Liver (tissue), 9 donors: ENCODE data around the gene RUNX1. TPM values are rescaled to one million over a fixed set of nuclear protein-coding genes. Genes with fewer than 3 reads are reported as not detected.

Experiments used
- DNase-seq: peaks from one replicate; pipeline ENCODE4 v3.0.0-alpha.2; 2017; ENCODE audit warnings: low spot score
- H3K27ac ChIP-seq, 2 donors: one replicate each; pipeline ENCODE4 v1.7.0; 2013; ENCODE audit warnings: inconsistent platforms in 2 of 2, low read length in 2 of 2, control low read depth in 1 of 2, low read depth in 1 of 2, mild to moderate bottlenecking in 1 of 2
- H3K27me3 ChIP-seq, 4 donors: one replicate each; pipeline versions ENCODE4 v1.6.1 to v1.7.0; 2013; ENCODE audit warnings: low read length in 3 of 4, inconsistent platforms in 1 of 4, mild to moderate bottlenecking in 1 of 4, moderate library complexity in 1 of 4; ENCODE audit not compliant: control insufficient read depth in 4 of 4, insufficient read depth in 4 of 4
- H3K36me3 ChIP-seq, 4 donors: one replicate each; pipeline versions ENCODE4 v1.6.1 to v1.7.0; 2013; ENCODE audit warnings: low read length in 3 of 4, mild to moderate bottlenecking in 3 of 4, low read depth in 1 of 4, moderate library complexity in 1 of 4; ENCODE audit not compliant: control insufficient read depth in 4 of 4, insufficient read depth in 3 of 4
- H3K4me1 ChIP-seq, 4 donors: one replicate each; pipeline versions ENCODE4 v1.6.1 to v1.7.0; 2013; ENCODE audit warnings: low read length in 3 of 4, mild to moderate bottlenecking in 3 of 4, moderate library complexity in 1 of 4; ENCODE audit not compliant: control insufficient read depth in 4 of 4, insufficient read depth in 4 of 4
- H3K4me3 ChIP-seq, 3 donors: one replicate each; pipeline versions ENCODE4 v1.6.1 to v1.7.0; 2013; ENCODE audit warnings: low read length in 3 of 3, control low read depth in 1 of 3, low read depth in 1 of 3, mild to moderate bottlenecking in 1 of 3
- H3K9ac ChIP-seq, 2 donors: one replicate each; pipeline ENCODE4 v1.7.0; 2013; ENCODE audit warnings: low read length in 2 of 2, mild to moderate bottlenecking in 2 of 2, moderate library complexity in 2 of 2, control low read depth in 1 of 2, low read depth in 1 of 2
- H3K9me3 ChIP-seq, 4 donors: one replicate each; pipeline versions ENCODE4 v1.6.1 to v1.7.0; 2013; ENCODE audit warnings: low read length in 3 of 4; ENCODE audit not compliant: control insufficient read depth in 4 of 4
- CTCF ChIP-seq: fragments of 150-350 bp; IDR thresholded peaks from 2 replicates; pipeline ENCODE4 v1.5.1; 2017; ENCODE audit warnings: improper control_type of control experiment, low read depth, low read length; ENCODE audit not compliant: missing input control
- FOXA1 ChIP-seq: IDR thresholded peaks from 2 replicates; pipeline ENCODE4 v1.6.1; 2016; ENCODE audit warnings: antibody characterized with exemption
- FOXA2 ChIP-seq: IDR thresholded peaks from 2 replicates; pipeline ENCODE4 v1.6.1; 2016; ENCODE audit warnings: antibody characterized with exemption
- HNF4A ChIP-seq, 2 donors: conservative IDR thresholded peaks; 2 replicates each; pipeline ENCODE4 v1.6.1; 2016; ENCODE audit warnings: antibody characterized with exemption in 2 of 2, mild to moderate bottlenecking in 2 of 2
- HNF4G ChIP-seq: IDR thresholded peaks from 2 replicates; pipeline ENCODE4 v1.6.1; 2016; ENCODE audit warnings: antibody characterized with exemption
- JUND ChIP-seq, 2 donors: IDR thresholded peaks; 2 replicates each; pipeline ENCODE4 v1.6.1; 2016; ENCODE audit warnings: antibody characterized with exemption in 2 of 2
- RAD21 ChIP-seq, 2 donors: IDR thresholded peaks; 2 replicates each; pipeline ENCODE4 v1.6.1; 2016; ENCODE audit warnings: antibody characterized with exemption in 2 of 2, mild to moderate bottlenecking in 2 of 2
- REST ChIP-seq: IDR thresholded peaks from 2 replicates; pipeline ENCODE4 v1.6.1; 2016; ENCODE audit warnings: antibody characterized with exemption, mild to moderate bottlenecking
- RXRA ChIP-seq, 2 donors: IDR thresholded peaks; 2 replicates each; pipeline ENCODE4 v1.6.1; 2017 to 2018; ENCODE audit warnings: antibody characterized with exemption in 2 of 2, mild to moderate bottlenecking in 1 of 2
- SP1 ChIP-seq: IDR thresholded peaks from 2 replicates; pipeline ENCODE4 v1.6.1; 2018; ENCODE audit warnings: antibody characterized with exemption, mild to moderate bottlenecking
- YY1 ChIP-seq: IDR thresholded peaks from 2 replicates; pipeline ENCODE4 v1.6.1; 2016; ENCODE audit warnings: antibody characterized with exemption, mild to moderate bottlenecking
- ZBTB33 ChIP-seq: IDR thresholded peaks from 2 replicates; pipeline ENCODE4 v1.6.1; 2016; ENCODE audit warnings: antibody characterized with exemption
- WGBS: extraction: QIAGEN DNeasy Blood & Tissue Kit; methylation state at CpG from one replicate; pipeline ENCODE4 v1.1.7; 2013; 5-methylcytosine and 5-hydroxymethylcytosine counted together
- polyA plus RNA-seq, 2 donors: library from polyadenylated mRNA; stranded (reverse) in 1 of 2; unstranded in 1 of 2; fragments of 200-250 nt in 1 of 2; fragments of >200 nt in 1 of 2; fragmentation: Nextera tagmentation in 1 of 2; extraction: Ambion mirVana in 1 of 2; gene quantifications; one replicate each; pipeline versions ENCODE4 v1.2.1 to v1.2.3, GENCODE V29; 2013 to 2015
- total RNA-seq, 2 donors: library from RNA; depleted of rRNA; stranded (reverse); fragments of >200 nt; gene quantifications; one replicate each; pipeline ENCODE4 v1.2.3, GENCODE V29; 2014
- TF ChIP-seq, protein P1 (sequence below): IDR thresholded peaks from 2 replicates; pipeline ENCODE4 v1.6.1; 2016; ENCODE audit warnings: antibody characterized with exemption
- TF ChIP-seq, protein P2 (sequence below): IDR thresholded peaks from 2 replicates; pipeline ENCODE4 v1.6.1; 2016; ENCODE audit warnings: antibody characterized with exemption
- donor health status: healthy.
- donor health status: healthy.
- donor health status: healthy.
- donor health status: healthy.
- donor health status: healthy.

The RUNX1 gene
- total and polyA plus RNA-seq, 4 donors, result 0.98 to 7.2 (median 3.1) TPM

GRCh38 chr21:34973685-34974084 is 75.4 kb downstream of the RUNX1 start:
- no peak for TF ChIP-seq YY1
- TF ChIP-seq FOXA2, result no peak
- TF ChIP-seq RAD21 (IDR thresholded peaks at IDR 0.05), result no peak
- no peak for TF ChIP-seq REST
- TF ChIP-seq SP1, result no peak
- no peak for TF ChIP-seq ZBTB33
- TF ChIP-seq, protein P1, sequence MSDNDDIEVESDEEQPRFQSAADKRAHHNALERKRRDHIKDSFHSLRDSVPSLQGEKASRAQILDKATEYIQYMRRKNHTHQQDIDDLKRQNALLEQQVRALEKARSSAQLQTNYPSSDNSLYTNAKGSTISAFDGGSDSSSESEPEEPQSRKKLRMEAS, result no peak
- TF ChIP-seq CTCF, result no peak
- TF ChIP-seq FOXA1, result no peak
- TF ChIP-seq JUND (IDR thresholded peaks at IDR 0.05), result no peak
- Histone ChIP-seq H3K27ac (no peak overlapping the region), H3K4me1 (peaks cover 0 to 6% (median 2%) of the 10 kb centered on the region in 4 donors), H3K9me3 (no peaks in the 10 kb centered on the region), H3K4me3 (no peak overlapping the region), H3K9ac (no peak overlapping the region), H3K36me3 (no peaks in the 10 kb centered on the region), H3K27me3 (no peaks in the 10 kb centered on the region)
- 94% methylated on average over 3 of the region's 3 CpGs for WGBS
- no peak for DNase-seq

DNA sequence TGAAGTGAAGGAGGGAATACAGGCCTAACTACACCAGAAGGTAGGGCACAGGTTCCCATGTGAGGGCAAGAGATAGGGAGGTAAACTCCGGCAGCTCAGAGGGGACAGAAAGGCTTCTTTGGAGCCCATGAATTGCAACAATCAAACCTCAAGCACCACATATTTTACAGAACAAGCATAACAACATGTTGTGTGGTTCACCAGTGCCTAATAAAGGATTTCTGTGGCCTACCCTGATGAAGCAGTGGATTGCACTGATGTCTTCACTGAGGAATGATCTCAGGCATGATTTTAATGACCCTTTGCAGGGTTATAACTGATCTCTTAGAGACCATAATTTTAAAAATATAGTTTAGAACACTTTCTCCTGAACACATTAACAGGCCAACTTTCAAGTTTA is 77.4 kb downstream of the RUNX1 start:
- Histone ChIP-seq H3K9me3 (no peaks in the 10 kb centered on the region), H3K9ac (no peak overlapping the region), H3K4me3 (no peak overlapping the region), H3K4me1 (peaks cover 0 to 6% (median 2%) of the 10 kb centered on the region in 4 donors), H3K36me3 (no peaks in the 10 kb centered on the region), H3K27me3 (no peaks in the 10 kb centered on the region), H3K27ac (no peak overlapping the region)
- TF ChIP-seq, protein P1, result no peak
- no peak for TF ChIP-seq FOXA1
- no peak for TF ChIP-seq RXRA (IDR thresholded peaks at IDR 0.05)
- no peak for TF ChIP-seq SP1
- TF ChIP-seq CTCF, result no peak
- no peak for TF ChIP-seq REST
- no peak for TF ChIP-seq HNF4G
- TF ChIP-seq RAD21 (IDR thresholded peaks at IDR 0.05), result no peak
- TF ChIP-seq, protein P2, sequence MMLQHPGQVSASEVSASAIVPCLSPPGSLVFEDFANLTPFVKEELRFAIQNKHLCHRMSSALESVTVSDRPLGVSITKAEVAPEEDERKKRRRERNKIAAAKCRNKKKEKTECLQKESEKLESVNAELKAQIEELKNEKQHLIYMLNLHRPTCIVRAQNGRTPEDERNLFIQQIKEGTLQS, result no peak
- TF ChIP-seq HNF4A (conservative IDR thresholded peaks at IDR 0.05), result no peak
- DNase-seq, result no peak
- WGBS, result 91% methylated on average over 1 of the region's 1 CpG
